Measurements from ENCODE around the gene MGAM2. TPM values are rescaled to one million over a fixed set of nuclear protein-coding genes. Genes with fewer than 3 reads are reported as not detected.

The MGAM2 gene
- total RNA-seq, 4 donors from 2014 or later, result 11.6 to 116 (median 90.3) TPM

GRCh38 chr7:142134909-142135308 is 23.4 kb downstream of the MGAM2 start:
- Histone ChIP-seq H3K9me3 (no peaks in the 10 kb centered on the region), H3K4me3 (no peak overlapping the region), H3K36me3 (peaks cover 0 to 24% (median 0%) of the 10 kb centered on the region in 3 donors), H3K27ac (peak overlapping the region in 1 of 4 donors; percentile 21), H3K27me3 (no peaks in the 10 kb centered on the region), H3K4me1 (peaks cover 0 to 19% (median 0%) of the 10 kb centered on the region in 4 donors)
- TF ChIP-seq POLR2A (IDR thresholded peaks at IDR 0.05), result no peak
- no peak for TF ChIP-seq CTCF (IDR thresholded peaks at IDR 0.05)
- no peak for DNase-seq

GRCh38 chr7:142138996-142139395 is 27.5 kb downstream of the MGAM2 start:
- TF ChIP-seq POLR2A (IDR thresholded peaks at IDR 0.05) (no peak), CTCF (IDR thresholded peaks at IDR 0.05) (no peak)
- peak overlapping the region in 2 of 4 donors; percentile 62 to 71 for H3K27ac ChIP-seq

GRCh38 chr7:142139597-142140400 is 28.3 kb downstream of the MGAM2 start:
- no peak for DNase-seq
- Histone ChIP-seq H3K4me3 (no peak overlapping the region), H3K36me3 (peaks cover 0 to 32% (median 0%) of the 10 kb centered on the region in 3 donors), H3K27me3 (no peaks in the 10 kb centered on the region), H3K9me3 (no peaks in the 10 kb centered on the region), H3K4me1 (peaks cover 0 to 28% (median 0%) of the 10 kb centered on the region in 4 donors), H3K27ac (peak overlapping the region in 2 of 4 donors; percentile 62 to 71)
- no peak for TF ChIP-seq POLR2A (IDR thresholded peaks at IDR 0.05)
- TF ChIP-seq CTCF (IDR thresholded peaks at IDR 0.05), result no peak

More at GRCh38 chr7:142138996-142139395, 27.5 kb downstream of the MGAM2 start:
- H3K4me1 ChIP-seq, result peaks cover 0 to 28% (median 0%) of the 10 kb centered on the region in 4 donors
- no peak for DNase-seq
- peaks cover 0 to 27% (median 0%) of the 10 kb centered on the region in 3 donors for H3K36me3 ChIP-seq
- H3K4me3 ChIP-seq, result no peak overlapping the region
- no peaks in the 10 kb centered on the region for H3K9me3 ChIP-seq
- H3K27me3 ChIP-seq, result no peaks in the 10 kb centered on the region

- peaks cover 0 to 24% (median 0%) of the 10 kb centered on the region in 4 donors for H3K4me1 ChIP-seq
- H3K9me3 ChIP-seq, result no peaks in the 10 kb centered on the region
- H3K27me3 ChIP-seq, result no peaks in the 10 kb centered on the region
- peaks cover 0 to 33% (median 0%) of the 10 kb centered on the region in 3 donors for H3K36me3 ChIP-seq
- peak overlapping the region in 2 of 4 donors; percentile 62 to 71 for H3K27ac ChIP-seq
- TF ChIP-seq CTCF (IDR thresholded peaks at IDR 0.05) (no peak), POLR2A (IDR thresholded peaks at IDR 0.05) (no peak)
- no peak for DNase-seq
- H3K4me3 ChIP-seq, result no peak overlapping the region
Observed at GRCh38 chr7:142140401-142140959, 29.0 kb downstream of the MGAM2 start.

GRCh38 chr7:142142702-142143101 is 31.2 kb downstream of the MGAM2 start:
- Histone ChIP-seq H3K36me3 (peaks cover 0 to 36% (median 0%) of the 10 kb centered on the region in 3 donors), H3K4me3 (no peak overlapping the region), H3K27ac (no peak overlapping the region), H3K9me3 (no peaks in the 10 kb centered on the region), H3K4me1 (peaks cover 0 to 24% (median 0%) of the 10 kb centered on the region in 4 donors), H3K27me3 (no peaks in the 10 kb centered on the region)
- no peak for DNase-seq
- TF ChIP-seq POLR2A (IDR thresholded peaks at IDR 0.05) (no peak), CTCF (IDR thresholded peaks at IDR 0.05) (no peak)

All from Peyer's patch (tissue), 4 donors.